ENCODE results near the gene SMIM38. TPM values are rescaled to one million over a fixed set of nuclear protein-coding genes. Genes with fewer than 3 reads are reported as not detected.

SMIM38 gene
- total RNA-seq, 1 experiment from 2014 or later, result 0.54 TPM

- CTCF ChIA-PET, result no interaction called here
- no TSS peak for BruUV-seq (replicated peaks)
- intact Hi-C loops (cut with micrococcal nuclease), result no loop called here
Observed at GRCh38 chr11:69204941-69205742, 49.4 kb downstream of the SMIM38 start.

More at GRCh38 chr11:69204941-69205742, 49.4 kb downstream of the SMIM38 start:
- Histone ChIP-seq H3K9ac (ENCODE audit: low read length) (no peak overlapping the region), H3K9me2 (ENCODE audit: insufficient read depth) (no peaks in the 10 kb centered on the region), H3K27ac (ENCODE audit: low read depth, low read length) (no peak overlapping the region), H3K9me3 (ENCODE audit: control insufficient read depth in 1 of 2, insufficient read depth in 1 of 2, low read depth in 1 of 2, low read length in 2 of 2) (no peaks in the 10 kb centered on the region), H3K4me1 (ENCODE audit: control insufficient read depth in 1 of 2, insufficient read depth in 2 of 2, low read length in 2 of 2) (peaks cover 0 to 9% of the 10 kb centered on the region in 2 experiments; a peak in 2 of 4 replicates), H3K4me3 (replicated peaks in 1 of 2; ENCODE audit: low read depth in 1 of 2, low read length in 2 of 2) (no peak overlapping the region), H2AFZ (ENCODE audit: low read depth, low read length, poor library complexity, severe bottlenecking) (no peak overlapping the region), H3K79me2 (ENCODE audit: insufficient read depth, low read length) (no peaks in the 10 kb centered on the region), H3K27me3 (ENCODE audit: insufficient read depth, low read length) (no peaks in the 10 kb centered on the region), H4K20me1 (ENCODE audit: insufficient read depth) (no peaks in the 10 kb centered on the region), H3K36me3 (ENCODE audit: control insufficient read depth in 1 of 2, insufficient read depth in 2 of 2, low read length in 2 of 2) (no peaks in the 10 kb centered on the region), H3K4me2 (ENCODE audit: low read length) (no peak overlapping the region)
- no peak for DNase-seq (ENCODE audit: low read depth, low spot score)
- TF ChIP-seq JUND (IDR thresholded peaks at IDR 0.05), result no peak
- no peak for TF ChIP-seq TCF7L2 (IDR thresholded peaks at IDR 0.05; ENCODE audit: borderline replicate concordance, extremely low read depth, insufficient read depth, insufficient read length)
- TF ChIP-seq ZNF274 (IDR thresholded peaks at IDR 0.05; ENCODE audit: low read depth, low read length), result no peak
- no peak for TF ChIP-seq REST (IDR thresholded peaks at IDR 0.05; ENCODE audit: low read depth)
- TF ChIP-seq EZH2 (IDR thresholded peaks at IDR 0.05), result no peak
- no peak for TF ChIP-seq MAX (IDR thresholded peaks at IDR 0.05)
- no peak for TF ChIP-seq ELF1 (IDR thresholded peaks at IDR 0.05; ENCODE audit: borderline replicate concordance, low read depth)
- no peak for TF ChIP-seq EGR1 (IDR thresholded peaks at IDR 0.05; ENCODE audit: low read depth)
- TF ChIP-seq CEBPB (IDR thresholded peaks at IDR 0.05; ENCODE audit: low read depth), result no peak
- no peak for TF ChIP-seq EZH2phosphoT487 (IDR thresholded peaks at IDR 0.05; ENCODE audit: borderline replicate concordance)
- no peak for TF ChIP-seq ZFX (IDR thresholded peaks at IDR 0.05)
- no peak for TF ChIP-seq FOSL1 (IDR thresholded peaks at IDR 0.05; ENCODE audit: low read depth)
- TF ChIP-seq ZBTB33 (IDR thresholded peaks at IDR 0.05; ENCODE audit: extremely low read depth, insufficient replicate concordance, low read length), result no peak
- TF ChIP-seq CTCF (IDR thresholded peaks at IDR 0.05 in 2 of 3, conservative IDR thresholded peaks at IDR 0.05 in 1 of 3; ENCODE audit: borderline replicate concordance in 1 of 3, insufficient read depth in 1 of 3, low read depth in 2 of 3, low read length in 2 of 3), result no peak
- TF ChIP-seq YY1 (IDR thresholded peaks at IDR 0.05; ENCODE audit: extremely low read depth, insufficient replicate concordance, low read depth, low read length), result no peak
- RAD21 ChIA-PET (ENCODE audit: low non-redundant PET in 1 of 2, low total read pairs in 2 of 2, uncharacterized antibody in 2 of 2, unreplicated experiment in 2 of 2), result no interaction called here
- POLR2A ChIA-PET, result no interaction called here
- ATAC-seq, result no peak
